ENCODE data around the gene CEP78.
A peak's percentile ranks its signal among the peaks of the same experiment; 100 is the strongest.

Gene CEP78

DNA sequence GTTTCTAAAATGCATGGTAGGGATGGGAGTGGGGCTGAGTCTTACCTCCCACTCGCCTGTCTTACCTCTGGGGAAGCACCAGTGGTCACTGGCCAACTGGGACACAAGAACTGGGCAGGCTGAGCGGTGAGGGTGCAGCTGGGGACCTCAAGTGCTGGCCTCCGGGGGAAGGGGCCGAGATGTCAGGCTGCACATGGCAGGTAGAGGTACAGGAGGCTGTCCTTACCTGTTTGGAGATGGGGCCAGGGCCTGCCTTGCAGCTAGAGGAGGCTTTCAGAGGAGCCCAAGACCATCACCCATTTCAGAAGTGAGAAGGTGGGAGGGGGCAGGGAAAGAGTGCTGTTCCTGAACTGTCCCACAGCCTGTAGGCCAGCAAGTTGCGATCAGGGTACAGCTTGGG is 75.2 kb downstream of the CEP78 start:
- no peak for DNase-seq

DNA sequence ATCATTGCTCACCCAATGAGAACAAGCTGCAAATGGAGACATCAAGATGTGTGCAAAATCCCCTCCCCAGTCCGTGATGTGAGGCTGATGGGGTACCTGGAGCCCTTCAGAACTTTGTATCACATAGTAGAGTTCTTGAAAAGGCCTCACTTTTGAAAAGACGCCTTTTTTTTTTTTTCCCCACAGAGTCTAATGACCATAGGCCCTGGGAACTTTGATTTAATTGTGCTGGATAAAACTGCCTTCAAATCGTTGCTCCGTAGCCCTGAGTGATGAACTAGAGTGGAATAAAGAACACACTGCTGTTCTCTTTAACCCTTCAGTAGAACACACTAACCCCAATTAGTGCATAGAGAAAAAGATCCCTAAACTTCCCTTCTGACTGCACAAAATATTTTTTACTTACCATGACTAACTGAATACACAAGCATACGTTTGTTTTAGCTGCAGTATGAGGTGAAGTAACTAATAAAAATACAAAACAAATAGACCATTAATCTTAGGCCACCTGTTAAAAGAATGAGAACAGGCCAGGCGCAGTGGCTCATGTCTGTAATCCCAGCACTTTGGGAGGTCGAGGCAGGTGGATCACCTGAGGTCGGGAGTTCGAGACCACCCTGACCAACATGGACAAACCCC is 76.1 kb downstream of the CEP78 start:
- DNase-seq = no peak

DNA sequence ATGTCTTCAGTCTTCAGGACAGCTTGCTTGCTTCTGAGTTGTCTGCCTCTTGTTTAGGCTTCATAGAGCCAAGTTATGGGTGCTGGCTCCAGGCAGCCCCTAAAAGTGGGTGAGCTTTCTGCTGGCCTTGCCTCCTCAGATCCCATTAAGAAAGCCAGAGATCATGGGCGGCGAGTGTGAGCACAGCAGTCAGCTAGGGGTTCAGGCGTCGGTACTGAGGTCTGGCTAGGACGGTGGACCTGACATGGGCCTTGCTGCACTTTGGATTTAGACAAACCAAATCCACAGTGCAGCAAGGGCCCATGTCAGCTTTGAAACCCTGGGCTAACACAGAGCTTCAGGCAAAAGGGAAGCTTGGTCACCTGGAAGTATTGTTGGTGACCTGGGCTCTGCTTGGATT is 78.7 kb downstream of the CEP78 start:
- no peak for DNase-seq

DNA sequence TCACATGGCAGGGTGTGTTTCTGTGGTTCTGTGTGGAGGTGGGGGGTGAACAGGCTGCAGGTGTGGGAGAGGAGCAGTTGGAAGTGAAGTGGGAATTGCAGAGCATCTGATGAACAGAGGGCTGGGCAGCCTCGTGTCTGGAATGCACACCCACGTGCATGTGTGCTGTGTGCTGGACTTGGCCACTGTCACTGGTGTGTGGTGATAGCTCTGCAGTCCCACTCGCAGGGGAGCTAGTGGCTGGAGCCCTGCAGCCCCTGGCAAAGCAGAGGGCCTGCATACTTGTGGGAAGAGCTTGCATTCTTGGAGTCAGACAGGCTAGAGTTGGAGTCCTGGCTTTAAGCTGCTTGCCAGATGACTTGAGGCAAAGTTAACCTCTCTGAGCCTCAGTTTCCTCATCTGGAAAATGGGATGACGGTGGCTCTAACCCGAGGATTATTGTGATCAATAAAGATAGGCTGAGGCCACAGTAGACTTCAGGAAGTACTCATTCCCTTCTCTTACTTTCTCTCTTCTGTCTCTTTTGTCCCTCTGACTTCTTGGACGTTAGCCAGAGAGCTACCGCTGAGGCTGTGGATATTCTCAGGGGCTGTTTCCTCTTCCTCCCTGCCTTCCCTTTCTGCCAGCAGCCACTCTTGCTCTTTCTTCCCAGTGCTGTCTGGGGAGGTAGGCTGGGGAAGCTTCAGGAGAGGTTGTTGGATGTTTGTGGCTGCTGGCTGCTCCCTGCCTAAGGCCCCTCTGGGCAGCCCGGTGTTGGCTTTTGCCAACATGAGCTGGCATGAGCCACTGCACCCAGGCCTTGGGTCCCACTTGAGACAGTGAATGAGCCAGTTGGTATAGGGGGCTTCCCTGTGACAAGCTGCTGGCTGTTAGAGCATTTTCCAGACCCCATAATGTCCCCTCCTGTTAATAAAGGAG is 79.3 kb downstream of the CEP78 start:
- DNase-seq = no peak

DNA sequence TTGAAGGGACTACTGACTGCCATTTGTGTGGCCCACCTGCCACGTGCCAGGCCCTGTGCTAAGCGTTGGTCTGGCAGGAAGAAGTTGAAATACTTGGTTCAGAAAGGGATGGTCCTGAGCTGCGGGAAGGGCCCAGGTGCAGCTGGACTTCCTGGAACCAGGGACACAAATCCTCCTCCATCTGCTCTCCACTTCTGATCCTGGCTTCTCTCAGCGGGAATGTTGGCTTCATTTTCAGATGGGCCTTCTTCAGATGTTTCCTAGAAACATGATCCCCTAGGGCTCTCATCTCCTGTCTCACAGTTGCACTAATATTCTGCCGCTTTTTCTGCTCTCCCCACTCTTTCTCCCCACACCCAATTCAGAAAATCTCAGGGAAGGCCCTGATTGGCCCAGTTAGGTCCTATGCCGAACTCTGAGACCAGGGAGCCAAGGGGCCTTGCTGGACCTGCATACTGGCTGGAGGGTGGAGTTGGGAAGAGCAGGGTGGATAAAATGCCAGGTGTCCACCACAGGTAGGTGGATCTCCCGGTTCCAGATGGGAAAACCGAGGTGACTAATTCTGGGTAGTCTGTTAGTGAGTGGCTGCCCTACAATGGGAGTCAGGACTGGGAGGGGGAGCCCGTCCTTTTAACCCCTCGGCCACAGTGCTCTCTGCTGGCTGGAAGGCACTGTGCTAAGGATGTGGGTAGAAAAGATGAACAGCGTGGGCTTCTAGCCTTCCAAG is 80.5 kb downstream of the CEP78 start:
- peak in 1 of 14 donors; percentile 37 for DNase-seq

DNA sequence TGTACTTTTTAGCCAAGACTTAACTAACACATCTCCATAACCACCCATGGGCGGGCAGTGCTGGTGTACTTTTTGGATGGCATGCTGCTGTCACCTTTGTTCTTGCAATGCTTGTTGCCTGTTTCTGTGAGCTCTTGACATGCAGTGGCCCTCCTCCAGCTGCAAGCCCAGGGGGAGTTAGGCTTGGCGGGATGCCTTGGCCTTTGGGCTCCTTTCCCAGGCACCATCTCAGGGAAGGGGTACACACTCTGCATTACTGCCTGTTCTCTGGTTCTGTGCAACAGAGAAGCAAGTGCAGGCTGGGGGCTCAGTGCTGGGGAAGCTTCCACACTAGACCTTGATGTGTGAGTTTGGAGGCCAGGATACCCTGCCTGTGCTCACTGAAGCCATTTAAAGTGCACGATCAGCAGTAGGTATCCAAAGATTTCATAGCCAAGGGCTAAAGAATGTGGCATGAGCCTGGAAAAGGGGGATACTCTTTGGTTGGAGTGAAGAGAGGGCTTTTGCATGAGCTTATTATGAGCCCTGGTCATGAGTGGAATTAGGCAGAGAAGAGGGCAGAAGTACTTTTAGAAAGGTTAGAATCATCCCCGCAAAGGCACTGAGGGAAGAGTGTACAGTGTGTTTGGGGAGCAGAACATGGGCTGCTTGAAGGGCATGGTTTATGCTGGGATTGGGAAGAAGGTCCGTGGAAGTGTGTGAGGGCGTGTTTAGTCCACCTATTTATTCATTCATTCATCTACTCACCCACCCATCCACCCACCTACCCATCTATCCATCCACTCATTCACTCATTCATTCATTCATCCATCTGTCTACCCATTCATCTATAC is 83.5 kb downstream of the CEP78 start:
- DNase-seq = peak in 5 of 14 donors; percentile 12 to 60 (median 52)

DNA sequence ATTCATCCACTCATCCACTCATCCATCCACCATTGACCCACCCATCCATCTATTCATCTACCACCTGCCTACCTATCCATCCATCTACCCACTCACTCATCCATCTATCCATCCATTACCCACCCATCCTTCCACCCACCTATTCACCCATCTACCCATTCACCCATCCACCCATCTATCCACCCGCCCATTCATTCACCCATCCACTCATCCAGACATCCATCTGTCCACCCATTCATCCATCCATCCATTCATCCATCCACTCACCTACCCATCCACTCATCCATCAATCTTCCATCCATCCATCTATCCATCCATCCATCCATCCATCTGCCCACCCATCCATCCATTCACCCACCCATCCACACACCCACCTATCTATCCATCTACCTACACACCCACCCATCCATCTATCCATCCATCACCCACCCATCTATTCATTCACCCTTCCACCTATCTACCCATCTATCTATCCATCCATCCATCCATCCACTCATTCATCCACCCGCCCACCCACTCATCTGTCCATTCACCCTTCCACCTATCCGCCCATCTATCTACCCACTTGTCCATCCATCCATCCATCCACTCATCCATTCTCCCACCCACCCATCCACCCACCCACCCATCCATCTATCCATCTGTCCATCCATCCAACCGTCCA is 84.3 kb downstream of the CEP78 start:
- DNase-seq = no peak

DNA sequence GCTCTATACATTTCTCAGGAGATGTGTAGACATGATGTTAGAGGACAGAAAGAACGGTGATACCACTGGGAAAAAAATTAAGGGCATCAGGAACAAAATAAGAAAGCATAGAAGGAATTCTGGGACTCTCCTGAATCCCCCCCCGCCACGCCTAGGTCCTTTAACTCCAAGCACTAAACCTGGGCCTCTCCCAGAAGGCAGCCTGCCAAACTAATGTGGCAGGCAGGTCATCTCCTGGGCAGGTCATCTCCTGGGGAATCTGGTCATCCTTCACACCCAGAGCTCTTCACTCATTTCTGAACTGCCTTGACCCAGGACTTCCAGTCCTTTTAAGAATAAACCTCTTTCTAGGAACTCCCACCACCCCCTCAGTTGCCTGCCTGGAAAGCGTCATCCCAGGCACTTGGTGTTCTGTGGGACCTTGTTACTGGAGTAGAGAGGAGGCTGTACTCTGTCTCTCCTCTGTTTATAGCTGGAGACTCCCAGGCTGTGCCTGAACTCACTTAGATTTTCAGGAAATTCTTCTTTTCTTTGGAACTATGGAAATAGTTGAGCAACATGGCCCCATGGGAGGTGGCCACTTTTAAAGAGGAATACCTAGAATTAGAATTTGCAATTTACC is 85.1 kb downstream of the CEP78 start:
- peak in 1 of 14 donors; percentile 28 for DNase-seq

DNA sequence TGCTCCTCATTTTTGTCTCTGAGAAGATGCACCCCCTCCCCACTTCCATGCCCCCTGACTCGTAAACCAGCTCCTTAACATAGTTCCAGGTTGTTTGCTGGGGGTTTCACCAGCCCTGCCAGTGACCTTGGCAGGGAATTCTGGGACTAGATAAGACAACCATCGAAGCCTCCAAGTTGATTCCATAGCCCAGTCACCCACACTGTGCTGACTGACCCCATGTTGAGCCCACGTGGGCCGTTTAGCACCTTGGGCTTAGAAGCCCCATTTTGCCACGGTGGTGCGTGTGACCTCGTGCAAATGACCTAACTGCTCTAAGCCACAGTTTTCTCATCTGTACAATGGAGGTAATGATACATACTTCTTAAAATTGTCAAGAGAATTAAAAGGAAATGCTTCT is 85.6 kb downstream of the CEP78 start:
- no peak for DNase-seq

DNA sequence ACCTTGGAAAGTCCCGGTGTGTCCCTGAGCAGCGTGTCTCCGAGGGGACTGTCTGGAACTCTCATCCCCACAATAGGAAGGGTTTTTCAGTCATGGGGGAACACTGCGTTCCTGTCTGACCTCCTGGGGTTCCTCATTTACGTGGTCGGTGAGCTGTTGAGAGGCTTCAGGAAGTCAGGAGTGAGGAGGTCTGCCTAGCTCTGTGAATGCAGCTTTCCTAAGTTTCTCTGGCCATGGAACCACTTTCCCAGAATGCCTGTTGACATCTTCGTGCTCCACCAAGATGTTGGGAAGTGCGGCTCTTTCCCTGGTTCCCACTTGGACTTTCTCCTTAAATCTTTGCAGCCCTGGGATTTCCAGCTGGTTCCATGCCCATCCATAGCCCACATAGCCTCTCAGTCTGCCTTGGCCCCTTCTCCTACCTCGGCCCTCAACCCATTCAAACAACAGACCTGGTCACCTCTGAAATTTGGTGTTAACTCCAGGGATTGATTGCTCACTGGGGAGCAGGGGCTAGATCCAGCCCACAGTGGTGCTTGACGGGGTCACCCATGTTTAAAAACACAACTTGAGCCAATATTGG is 88.3 kb downstream of the CEP78 start:
- DNase-seq = no peak

DNA sequence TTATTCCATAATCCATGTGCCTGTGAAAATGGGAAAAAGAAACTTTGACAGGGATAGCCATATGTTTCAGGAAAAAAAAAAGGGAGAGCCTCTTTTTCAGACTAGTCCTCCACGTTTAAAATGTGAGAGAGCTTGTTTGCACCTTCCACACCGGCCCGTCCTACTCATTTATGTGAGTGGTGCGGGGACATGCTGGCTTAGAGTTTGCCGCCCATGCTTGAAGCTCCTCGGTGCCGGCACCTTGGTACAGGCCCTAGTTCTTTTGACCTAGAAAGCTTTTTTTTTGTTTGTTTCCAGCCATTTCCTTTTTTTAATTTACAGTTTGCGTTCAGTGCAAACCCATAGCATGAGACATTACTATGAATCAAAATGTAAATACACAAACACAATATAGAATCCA is 88.8 kb downstream of the CEP78 start:
- DNase-seq = no peak

DNA sequence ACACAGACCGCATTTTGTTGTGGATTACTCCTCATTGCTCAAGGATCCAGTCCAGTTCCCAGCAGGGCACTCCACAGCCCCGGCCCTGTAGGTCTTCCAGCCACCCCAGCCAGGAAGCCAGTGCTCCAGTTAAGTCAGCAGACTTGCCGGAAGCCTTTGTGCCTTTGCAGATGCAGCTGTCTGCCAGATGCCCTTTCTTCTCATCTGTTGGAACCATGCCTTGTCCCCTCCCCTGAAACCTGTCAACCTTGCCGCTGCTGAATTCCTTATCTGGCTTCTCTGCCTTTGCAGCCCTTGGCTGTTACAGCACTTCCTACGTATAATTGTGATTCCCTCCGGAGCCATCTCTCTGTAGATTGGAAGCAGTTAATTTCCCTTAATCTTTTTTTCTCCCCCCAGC is 89.5 kb downstream of the CEP78 start:
- DNase-seq = peak in 7 of 14 donors; percentile 10 to 78 (median 33)

DNA sequence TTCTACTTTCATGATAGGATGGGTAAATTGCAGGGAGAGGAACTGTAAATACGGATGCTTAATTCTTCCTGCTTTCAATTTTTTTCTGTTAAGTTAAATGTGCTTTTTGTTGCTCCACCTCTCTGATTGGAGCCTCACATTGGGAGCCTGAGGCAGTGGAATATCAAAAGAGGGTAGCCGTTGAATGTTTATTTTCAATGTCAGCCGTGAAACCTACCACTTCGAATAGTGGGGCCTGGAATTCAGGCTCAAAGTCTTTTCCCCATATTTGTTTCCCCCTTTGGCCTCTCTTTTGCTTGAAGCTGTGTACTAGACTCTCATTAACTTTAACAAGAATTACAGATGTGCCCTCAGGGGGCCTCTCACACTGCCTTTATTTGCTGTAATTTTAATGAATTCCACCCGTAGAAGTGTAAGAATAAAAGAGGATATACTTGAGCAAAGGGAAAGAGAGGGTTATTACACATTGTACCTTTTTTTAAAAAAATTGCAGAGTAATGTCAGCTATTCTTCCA is 90.0 kb downstream of the CEP78 start:
- DNase-seq = no peak

DNA sequence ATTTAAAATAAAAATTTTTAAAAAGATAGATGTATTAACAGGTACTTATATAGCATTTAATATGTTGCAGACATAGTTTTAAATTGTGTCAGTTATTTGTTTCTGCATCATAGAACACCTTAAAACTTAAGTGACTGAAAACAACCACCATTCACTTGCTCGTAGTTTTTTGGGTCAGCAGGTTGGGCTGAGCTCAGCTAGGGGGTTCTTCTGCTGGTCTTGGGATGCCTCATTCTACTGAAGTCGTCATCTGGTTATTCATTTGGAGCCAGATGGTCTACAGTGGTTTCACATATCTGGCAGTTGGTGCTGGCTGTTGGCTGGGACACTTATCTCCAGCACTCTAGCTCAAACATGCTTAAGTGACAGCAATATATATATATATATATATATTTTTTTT is 90.7 kb downstream of the CEP78 start:
- no peak for DNase-seq
